ENCODE data around the gene RTN1. TPM values are rescaled to one million over a fixed set of nuclear protein-coding genes. Genes with fewer than 3 reads are reported as not detected.

The RTN1 gene
- total and polyA plus RNA-seq, 9 of the 15 experiments (the other 6 are each of a cell fraction or from before 2014, with no cell fraction given): 0.03 to 0.09 TPM; not detected in 7

- TF ChIP-seq, protein P1, sequence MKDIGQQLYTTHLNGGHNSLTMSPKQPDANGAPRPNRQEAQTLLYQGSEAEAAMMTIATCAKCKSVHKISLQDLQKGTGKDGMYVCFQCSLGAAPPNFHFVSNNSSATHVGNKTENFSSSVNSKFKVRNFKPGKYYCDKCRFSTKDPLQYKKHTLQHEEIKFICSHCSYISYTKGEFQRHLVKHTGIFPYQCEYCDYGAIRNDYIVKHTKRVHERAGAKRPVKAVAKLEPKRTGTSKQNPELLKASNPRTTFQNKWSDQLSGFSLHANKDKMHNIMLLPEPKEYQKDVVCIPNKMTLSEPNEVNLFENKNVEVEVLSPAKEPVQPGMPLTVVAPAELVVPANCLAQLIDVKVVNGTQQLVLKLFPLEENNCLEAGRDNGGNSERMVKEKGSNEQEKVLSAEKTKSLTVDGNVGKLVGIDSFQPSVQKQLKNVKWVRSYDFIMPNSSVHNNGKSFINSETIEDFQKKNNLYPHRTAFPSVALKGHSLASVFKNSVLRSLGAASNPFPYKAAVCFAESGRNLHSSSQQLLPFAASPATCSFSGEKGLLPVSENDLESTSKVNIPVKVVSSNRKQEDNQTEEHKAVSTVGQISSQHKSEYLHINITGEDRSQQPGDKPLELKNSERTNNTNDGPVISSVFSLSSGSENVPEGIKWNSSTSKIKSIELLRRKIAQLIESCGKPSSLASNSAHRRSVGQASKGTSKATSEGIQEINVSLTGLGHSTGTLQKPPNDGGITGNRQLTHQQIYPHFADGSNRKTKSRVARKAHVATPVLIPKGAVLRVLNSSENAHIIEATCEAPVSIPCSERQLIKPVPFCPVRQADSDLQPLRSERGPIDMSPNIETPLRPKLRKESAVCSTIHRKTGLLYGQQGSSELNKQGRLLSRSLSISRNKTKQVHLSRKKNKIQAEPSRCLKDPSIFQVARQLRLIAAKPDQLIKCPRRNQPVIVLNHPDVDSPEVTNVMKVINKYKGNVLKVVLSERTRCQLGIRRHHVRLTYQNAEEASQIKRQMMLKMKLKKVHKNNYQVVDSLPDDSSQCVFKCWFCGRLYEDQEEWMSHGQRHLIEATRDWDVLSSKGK (CRISPR knock-in tag; IDR thresholded peaks at IDR 0.05): no peak
- TF ChIP-seq ZNF551 (CRISPR knock-in tag; IDR thresholded peaks at IDR 0.05): no peak
- TF ChIP-seq, protein P2, sequence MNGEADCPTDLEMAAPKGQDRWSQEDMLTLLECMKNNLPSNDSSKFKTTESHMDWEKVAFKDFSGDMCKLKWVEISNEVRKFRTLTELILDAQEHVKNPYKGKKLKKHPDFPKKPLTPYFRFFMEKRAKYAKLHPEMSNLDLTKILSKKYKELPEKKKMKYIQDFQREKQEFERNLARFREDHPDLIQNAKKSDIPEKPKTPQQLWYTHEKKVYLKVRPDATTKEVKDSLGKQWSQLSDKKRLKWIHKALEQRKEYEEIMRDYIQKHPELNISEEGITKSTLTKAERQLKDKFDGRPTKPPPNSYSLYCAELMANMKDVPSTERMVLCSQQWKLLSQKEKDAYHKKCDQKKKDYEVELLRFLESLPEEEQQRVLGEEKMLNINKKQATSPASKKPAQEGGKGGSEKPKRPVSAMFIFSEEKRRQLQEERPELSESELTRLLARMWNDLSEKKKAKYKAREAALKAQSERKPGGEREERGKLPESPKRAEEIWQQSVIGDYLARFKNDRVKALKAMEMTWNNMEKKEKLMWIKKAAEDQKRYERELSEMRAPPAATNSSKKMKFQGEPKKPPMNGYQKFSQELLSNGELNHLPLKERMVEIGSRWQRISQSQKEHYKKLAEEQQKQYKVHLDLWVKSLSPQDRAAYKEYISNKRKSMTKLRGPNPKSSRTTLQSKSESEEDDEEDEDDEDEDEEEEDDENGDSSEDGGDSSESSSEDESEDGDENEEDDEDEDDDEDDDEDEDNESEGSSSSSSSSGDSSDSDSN (IDR thresholded peaks at IDR 0.05; ENCODE audit: borderline replicate concordance in 1 of 2, low read depth in 2 of 2, low read length in 2 of 2): no peak
- no peak for TF ChIP-seq HNRNPL (IDR thresholded peaks at IDR 0.05; ENCODE audit: low read depth, low read length)
- no peak for TF ChIP-seq NR4A1 (CRISPR knock-in tag; IDR thresholded peaks at IDR 0.05)
- TF ChIP-seq NR4A1 (tag; IDR thresholded peaks at IDR 0.05): no peak
- no peak for TF ChIP-seq SIN3B (IDR thresholded peaks at IDR 0.05; ENCODE audit: low read depth)
- no peak for TF ChIP-seq ZFP36 (IDR thresholded peaks at IDR 0.05; ENCODE audit: low read depth, low read length, partially characterized antibody)
- no peak for TF ChIP-seq NFRKB (IDR thresholded peaks at IDR 0.05; ENCODE audit: low read depth)
- TF ChIP-seq, protein P3, sequence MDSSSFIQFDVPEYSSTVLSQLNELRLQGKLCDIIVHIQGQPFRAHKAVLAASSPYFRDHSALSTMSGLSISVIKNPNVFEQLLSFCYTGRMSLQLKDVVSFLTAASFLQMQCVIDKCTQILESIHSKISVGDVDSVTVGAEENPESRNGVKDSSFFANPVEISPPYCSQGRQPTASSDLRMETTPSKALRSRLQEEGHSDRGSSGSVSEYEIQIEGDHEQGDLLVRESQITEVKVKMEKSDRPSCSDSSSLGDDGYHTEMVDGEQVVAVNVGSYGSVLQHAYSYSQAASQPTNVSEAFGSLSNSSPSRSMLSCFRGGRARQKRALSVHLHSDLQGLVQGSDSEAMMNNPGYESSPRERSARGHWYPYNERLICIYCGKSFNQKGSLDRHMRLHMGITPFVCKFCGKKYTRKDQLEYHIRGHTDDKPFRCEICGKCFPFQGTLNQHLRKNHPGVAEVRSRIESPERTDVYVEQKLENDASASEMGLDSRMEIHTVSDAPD (CRISPR knock-in tag; IDR thresholded peaks at IDR 0.05): no peak
- no peak for TF ChIP-seq RBM17 (IDR thresholded peaks at IDR 0.05; ENCODE audit: borderline replicate concordance, low read depth, low read length)
- no peak for TF ChIP-seq MIER1 (IDR thresholded peaks at IDR 0.05; ENCODE audit: low read depth)
- no peak for TF ChIP-seq EP300 (IDR thresholded peaks at IDR 0.05; ENCODE audit: low read length)
These were observed 58.8 kb downstream of the RTN1 start (continued) for GRCh38 chr14:59811815-59812214.

All from K562 (cell line).